ENCODE results near the gene AHNAK2.
"Not testable (repeated sequence)": the region's sequence is repeated elsewhere in the genome, so short reads cannot be mapped to it uniquely, and the experiment has no call there.

Gene AHNAK2

DNA sequence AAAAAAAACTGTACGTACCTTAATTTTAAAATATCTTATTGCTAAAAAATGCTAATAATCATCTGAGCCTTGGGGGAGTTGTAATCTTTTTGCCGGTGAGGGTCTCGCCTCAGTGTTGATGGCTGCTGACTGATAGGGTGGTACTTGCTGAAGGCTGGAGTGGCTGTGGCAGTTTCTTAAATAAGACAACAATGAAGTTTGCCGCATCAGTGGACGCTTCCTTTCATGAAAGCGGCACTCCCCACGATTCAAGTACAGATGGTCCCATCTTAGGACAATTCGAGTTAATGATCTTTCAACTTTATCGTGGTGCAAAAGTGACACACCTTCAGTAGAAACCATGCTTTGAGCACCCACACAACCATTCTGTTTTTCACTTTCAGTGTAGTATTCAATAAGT, 61.1 kb downstream of the AHNAK2 start:
- H3K36me3 Mint-ChIP-seq (ENCODE audit: insufficient read depth): no peaks in the 10 kb centered on the region
- H3K4me3 Mint-ChIP-seq: no peak overlapping the region
- no peaks in the 10 kb centered on the region for H3K9me3 Mint-ChIP-seq
- no peaks in the 10 kb centered on the region for H3K4me1 Mint-ChIP-seq (ENCODE audit: low read depth in 2 of 2)
- DNase-seq (no peak), ATAC-seq (replicated peaks) (no peak)
- peaks cover 37 to 50% of the 10 kb centered on the region in 2 donors for H3K27me3 Mint-ChIP-seq
- no peak overlapping the region for H3K27ac Mint-ChIP-seq

GRCh38 chr14:104913435-104913834, 64.7 kb downstream of the AHNAK2 start:
- DNase-seq: no peak
- Mint-ChIP-seq H3K4me3 (no peak overlapping the region), H3K27ac (no peak overlapping the region), H3K4me1 (ENCODE audit: low read depth in 2 of 2) (no peaks in the 10 kb centered on the region), H3K36me3 (ENCODE audit: insufficient read depth) (no peaks in the 10 kb centered on the region), H3K27me3 (peaks cover 52 to 68% of the 10 kb centered on the region in 2 donors), H3K9me3 (no peaks in the 10 kb centered on the region)
- ATAC-seq (replicated peaks): no peak

- H3K4me1 Mint-ChIP-seq (ENCODE audit: low read depth in 2 of 2): no peaks in the 10 kb centered on the region
- no peaks in the 10 kb centered on the region for H3K9me3 Mint-ChIP-seq
- H3K4me3 Mint-ChIP-seq: no peak overlapping the region
- DNase-seq: no peak
- H3K27ac Mint-ChIP-seq: no peak overlapping the region
- H3K27me3 Mint-ChIP-seq: peaks cover 56 to 79% of the 10 kb centered on the region in 2 donors
- ATAC-seq (replicated peaks): no peak
- H3K36me3 Mint-ChIP-seq (ENCODE audit: insufficient read depth): no peaks in the 10 kb centered on the region
Observed at GRCh38 chr14:104912053-104912452, 66.1 kb downstream of the AHNAK2 start.

GRCh38 chr14:104908303-104908702, 69.9 kb downstream of the AHNAK2 start:
- Mint-ChIP-seq H3K27ac (no peak overlapping the region), H3K4me1 (ENCODE audit: low read depth in 2 of 2) (no peaks in the 10 kb centered on the region), H3K36me3 (ENCODE audit: insufficient read depth) (no peaks in the 10 kb centered on the region), H3K9me3 (no peaks in the 10 kb centered on the region), H3K4me3 (no peak overlapping the region), H3K27me3 (peaks cover 57 to 72% of the 10 kb centered on the region in 2 donors)
- ATAC-seq (replicated peaks): no peak
- DNase-seq: no peak

GRCh38 chr14:104905579-104905933, 72.6 kb downstream of the AHNAK2 start:
- not testable (repeated sequence) for H3K4me1 Mint-ChIP-seq (ENCODE audit: low read depth in 2 of 2); H3K27ac Mint-ChIP-seq; H3K9me3 Mint-ChIP-seq; H3K4me3 Mint-ChIP-seq; DNase-seq; ATAC-seq (replicated peaks); H3K36me3 Mint-ChIP-seq (ENCODE audit: insufficient read depth)
- peaks cover 42 to 56% of the 10 kb centered on the region in 2 donors for H3K27me3 Mint-ChIP-seq

GRCh38 chr14:104904650-104905578, 73.3 kb downstream of the AHNAK2 start:
- not testable (repeated sequence) for DNase-seq; H3K4me1 Mint-ChIP-seq (ENCODE audit: low read depth in 2 of 2); H3K36me3 Mint-ChIP-seq (ENCODE audit: insufficient read depth); H3K27ac Mint-ChIP-seq; ATAC-seq (replicated peaks); H3K4me3 Mint-ChIP-seq; H3K9me3 Mint-ChIP-seq
- peaks cover 36 to 49% of the 10 kb centered on the region in 2 donors for H3K27me3 Mint-ChIP-seq

- no peak overlapping the region for H3K27ac Mint-ChIP-seq
- DNase-seq: no peak
- ATAC-seq (replicated peaks): no peak
- no peaks in the 10 kb centered on the region for H3K9me3 Mint-ChIP-seq
- no peaks in the 10 kb centered on the region for H3K36me3 Mint-ChIP-seq (ENCODE audit: insufficient read depth)
- H3K27me3 Mint-ChIP-seq: peaks cover 30 to 41% of the 10 kb centered on the region in 2 donors
- H3K4me1 Mint-ChIP-seq (ENCODE audit: low read depth in 2 of 2): peaks cover 0 to 3% of the 10 kb centered on the region in 2 donors
- no peak overlapping the region for H3K4me3 Mint-ChIP-seq
Observed at GRCh38 chr14:104903990-104904389, 74.2 kb downstream of the AHNAK2 start.

- Mint-ChIP-seq H3K36me3 (ENCODE audit: insufficient read depth) (peaks cover 5% of the 10 kb centered on the region), H3K4me1 (ENCODE audit: low read depth in 2 of 2) (peaks cover 0 to 3% of the 10 kb centered on the region in 2 donors), H3K27me3 (peaks cover 21 to 28% of the 10 kb centered on the region in 2 donors), H3K27ac (no peak overlapping the region), H3K4me3 (no peak overlapping the region), H3K9me3 (no peaks in the 10 kb centered on the region)
- ATAC-seq (replicated peaks): no peak
- no peak for DNase-seq
Observed at GRCh38 chr14:104900639-104901512, 77.3 kb downstream of the AHNAK2 start.

- DNase-seq (no peak), ATAC-seq (replicated peaks) (no peak)
- peaks cover 18 to 25% of the 10 kb centered on the region in 2 donors for H3K27me3 Mint-ChIP-seq
- H3K4me3 Mint-ChIP-seq: no peak overlapping the region
- peaks cover 0 to 3% of the 10 kb centered on the region in 2 donors for H3K4me1 Mint-ChIP-seq (ENCODE audit: low read depth in 2 of 2)
- no peak overlapping the region for H3K27ac Mint-ChIP-seq
- no peaks in the 10 kb centered on the region for H3K9me3 Mint-ChIP-seq
- H3K36me3 Mint-ChIP-seq (ENCODE audit: insufficient read depth): peaks cover 5% of the 10 kb centered on the region
Observed at GRCh38 chr14:104899781-104900180, 78.4 kb downstream of the AHNAK2 start.

DNA sequence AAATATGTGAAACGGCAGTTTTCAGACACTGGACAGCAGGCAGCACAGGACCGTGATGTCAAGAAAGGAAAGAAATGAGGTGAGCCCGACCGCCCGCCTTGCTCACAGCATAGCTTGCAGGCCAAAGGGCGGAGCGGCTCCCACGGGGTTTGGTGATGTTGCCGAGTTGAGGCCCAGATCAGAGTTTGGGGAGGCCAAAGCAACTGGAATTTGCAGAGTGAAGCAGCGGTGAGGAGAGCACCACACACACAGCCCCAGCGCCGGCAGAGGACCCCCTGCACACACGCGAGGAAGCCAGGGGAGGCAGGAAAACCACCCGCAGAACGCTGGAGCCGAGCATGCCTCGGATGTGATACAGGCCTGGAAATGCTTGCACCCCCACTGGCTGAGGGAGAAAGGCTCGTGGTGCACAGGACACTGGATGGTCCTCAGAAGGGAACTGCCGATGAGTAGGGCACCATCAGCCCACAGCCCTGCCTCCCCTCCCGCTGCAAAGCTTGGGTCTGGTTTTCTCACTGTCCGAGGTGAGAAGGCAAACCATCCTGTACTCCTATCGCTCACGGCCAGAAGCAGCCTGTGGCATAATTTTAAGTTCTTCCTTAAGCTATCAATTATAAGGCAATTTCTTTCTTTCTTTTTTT, 79.2 kb downstream of the AHNAK2 start:
- DNase-seq (no peak), ATAC-seq (replicated peaks) (no peak)
- Mint-ChIP-seq H3K9me3 (no peaks in the 10 kb centered on the region), H3K27me3 (peaks cover 10 to 18% of the 10 kb centered on the region in 2 donors), H3K36me3 (ENCODE audit: insufficient read depth) (peaks cover 5% of the 10 kb centered on the region), H3K4me1 (ENCODE audit: low read depth in 2 of 2) (peaks cover 0 to 3% of the 10 kb centered on the region in 2 donors), H3K27ac (no peak overlapping the region), H3K4me3 (no peak overlapping the region)

GRCh38 chr14:104898195-104898558, 80.0 kb downstream of the AHNAK2 start:
- ATAC-seq (replicated peaks) (no peak), DNase-seq (no peak)
- Mint-ChIP-seq H3K9me3 (no peaks in the 10 kb centered on the region), H3K27ac (no peak overlapping the region), H3K27me3 (peaks cover 2 to 9% of the 10 kb centered on the region in 2 donors), H3K4me3 (no peak overlapping the region), H3K4me1 (ENCODE audit: low read depth in 2 of 2) (peaks cover 0 to 3% of the 10 kb centered on the region in 2 donors), H3K36me3 (ENCODE audit: insufficient read depth) (peaks cover 5% of the 10 kb centered on the region)

DNA sequence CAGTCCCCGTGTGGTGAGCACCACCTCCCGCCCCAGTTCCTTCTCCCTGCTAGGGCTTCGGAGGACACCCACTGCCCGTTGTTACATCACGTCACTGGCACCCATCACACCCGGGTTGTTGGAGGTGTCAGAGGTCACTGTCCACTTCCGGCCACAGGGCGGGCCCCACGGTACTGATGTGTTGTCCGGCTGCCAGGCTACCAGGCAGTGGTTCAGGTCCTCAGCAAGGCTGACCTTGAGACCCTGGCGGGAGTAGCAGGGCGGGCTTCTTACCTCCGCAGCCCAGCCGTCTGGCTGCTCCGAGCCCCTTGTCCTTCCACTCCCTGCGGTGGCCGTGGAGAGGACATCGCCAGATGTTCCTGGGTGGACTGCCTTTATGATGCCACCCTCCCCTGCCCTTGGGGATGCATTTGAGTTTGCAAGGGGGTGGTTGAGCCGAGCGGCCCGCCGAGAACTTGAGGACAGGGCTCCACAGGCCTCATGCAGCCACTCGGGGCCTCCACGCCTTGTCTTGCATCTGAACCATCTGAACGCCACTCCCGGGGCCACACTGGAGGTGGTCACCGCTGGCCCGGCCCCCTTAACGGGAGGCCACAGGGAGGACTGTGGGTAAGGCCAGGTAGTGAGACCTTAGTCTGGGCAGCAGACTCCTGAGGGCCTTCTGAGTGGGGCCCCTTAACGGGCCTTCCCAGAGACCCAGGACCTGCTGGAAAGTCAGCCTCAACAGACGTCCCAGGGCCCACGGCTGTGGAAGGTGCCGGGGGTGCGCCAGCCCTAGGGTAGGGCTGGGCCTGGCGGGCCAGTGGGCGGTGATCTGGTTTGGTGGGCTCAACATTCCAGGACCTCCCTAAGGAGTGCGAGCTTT, 80.6 kb downstream of the AHNAK2 start:
- no peak for DNase-seq
- no peaks in the 10 kb centered on the region for H3K9me3 Mint-ChIP-seq
- H3K36me3 Mint-ChIP-seq (ENCODE audit: insufficient read depth): peaks cover 5% of the 10 kb centered on the region
- H3K27me3 Mint-ChIP-seq: peaks cover 0 to 6% of the 10 kb centered on the region in 2 donors
- no peak overlapping the region for H3K27ac Mint-ChIP-seq
- ATAC-seq (replicated peaks): no peak
- peaks cover 0 to 3% of the 10 kb centered on the region in 2 donors for H3K4me1 Mint-ChIP-seq (ENCODE audit: low read depth in 2 of 2)
- no peak overlapping the region for H3K4me3 Mint-ChIP-seq
